Fibroblast of lung (primary cell): ENCODE data around the gene CDC42SE2. TPM values are rescaled to one million over a fixed set of nuclear protein-coding genes. Genes with fewer than 3 reads are reported as not detected.
"Not testable (repeated sequence)": the region's sequence is repeated elsewhere in the genome, so short reads cannot be mapped to it uniquely, and the experiment has no call there.

Source experiments
- DNase-seq, 2 donors: peaks; one replicate each; pipeline versions ENCODE4 v3.0.0 to v3.0.0-alpha.2; 2010; ENCODE audit warnings: low read depth in 2 of 2
- H2AFZ ChIP-seq: 2 replicates; pipeline ENCODE4 v1.5.1; 2012; ENCODE audit warnings: low read length, control low read depth, inconsistent platforms
- H3K27ac ChIP-seq: 2 replicates; pipeline ENCODE4 v1.5.1; 2011; ENCODE audit warnings: low read length, control low read depth; ENCODE audit not compliant: insufficient read depth
- H3K27me3 ChIP-seq: 2 replicates; pipeline ENCODE4 v1.5.1; 2011; ENCODE audit warnings: mild to moderate bottlenecking, low read length; ENCODE audit not compliant: control insufficient read depth, insufficient read depth
- H3K36me3 ChIP-seq: 2 replicates; pipeline ENCODE4 v1.5.1; 2011; ENCODE audit warnings: low read length; ENCODE audit not compliant: control insufficient read depth, insufficient read depth
- H3K4me1 ChIP-seq: 2 replicates; pipeline ENCODE4 v1.5.1; 2011; ENCODE audit warnings: low read length; ENCODE audit not compliant: control insufficient read depth, insufficient read depth; ENCODE audit errors: extremely low read depth
- H3K4me2 ChIP-seq: 2 replicates; pipeline ENCODE4 v1.5.1; 2011; ENCODE audit warnings: low read length, control low read depth; ENCODE audit not compliant: insufficient read depth; ENCODE audit errors: extremely low read depth
- H3K4me3 ChIP-seq, 4 experiments: fragments of 200-600 bp in 1 of 4; sonication (generic) in 1 of 4; replicated peaks in 1 of 4; 2 replicates each; pipeline ENCODE4 v1.5.1; 2011 to 2016; ENCODE audit warnings: low read length in 4 of 4, low read depth in 3 of 4, mild to moderate bottlenecking in 3 of 4, control low read depth in 2 of 4, inconsistent platforms in 1 of 4, mixed read lengths in 1 of 4; ENCODE audit not compliant: insufficient read depth in 1 of 4; ENCODE audit errors: control extremely low read depth in 1 of 4
- H3K79me2 ChIP-seq: 2 replicates; pipeline ENCODE4 v1.5.1; 2012; ENCODE audit warnings: mild to moderate bottlenecking, low read length, inconsistent platforms; ENCODE audit not compliant: control insufficient read depth, insufficient read depth
- H3K9ac ChIP-seq: 2 replicates; pipeline ENCODE4 v1.5.1; 2011; ENCODE audit warnings: mild to moderate bottlenecking, low read length, control low read depth; ENCODE audit not compliant: insufficient read depth
- H3K9me3 ChIP-seq: 2 replicates; pipeline ENCODE4 v1.5.1; 2012; ENCODE audit warnings: low read depth, low read length; ENCODE audit not compliant: control insufficient read depth, insufficient read depth
- H4K20me1 ChIP-seq: 2 replicates; pipeline ENCODE4 v1.5.1; 2011; ENCODE audit warnings: low read length; ENCODE audit not compliant: control insufficient read depth, insufficient read depth; ENCODE audit errors: extremely low read depth
- CTCF ChIP-seq, 2 donors: IDR thresholded peaks in 1 of 2; conservative IDR thresholded peaks in 1 of 2; 1 replicate in 1 of 2; 2 replicates in 1 of 2; pipeline ENCODE4 v1.5.1; 2011 to 2012; ENCODE audit warnings: low read length in 2 of 2, control low read depth in 1 of 2, inconsistent platforms in 1 of 2, low read depth in 1 of 2, mild to moderate bottlenecking in 1 of 2
- EZH2 ChIP-seq: IDR thresholded peaks from 2 replicates; pipeline ENCODE4 v1.5.1; 2012; ENCODE audit warnings: low read length, control low read depth, mild to moderate bottlenecking; ENCODE audit errors: missing control alignments
- polyA plus RNA-seq, 2 donors: library from polyadenylated mRNA; depleted of rRNA in 1 of 2; stranded (reverse) in 1 of 2; unstranded in 1 of 2; fragments of >200 nt; gene quantifications; 2 replicates each; pipeline ENCODE4 v1.2.1, GENCODE V29; 2011 to 2012; ENCODE audit warnings: missing spikeins in 1 of 2
- total RNA-seq: library from RNA; depleted of rRNA; stranded (reverse); fragments of >200 nt; gene quantifications from 2 replicates; pipeline ENCODE4 v1.2.1, GENCODE V29; 2014

CDC42SE2 gene
- total and polyA plus RNA-seq, 2 donors (not counting 1 experiment from before 2014, with no cell fraction given) = 26.1 to 26.5 TPM

DNA sequence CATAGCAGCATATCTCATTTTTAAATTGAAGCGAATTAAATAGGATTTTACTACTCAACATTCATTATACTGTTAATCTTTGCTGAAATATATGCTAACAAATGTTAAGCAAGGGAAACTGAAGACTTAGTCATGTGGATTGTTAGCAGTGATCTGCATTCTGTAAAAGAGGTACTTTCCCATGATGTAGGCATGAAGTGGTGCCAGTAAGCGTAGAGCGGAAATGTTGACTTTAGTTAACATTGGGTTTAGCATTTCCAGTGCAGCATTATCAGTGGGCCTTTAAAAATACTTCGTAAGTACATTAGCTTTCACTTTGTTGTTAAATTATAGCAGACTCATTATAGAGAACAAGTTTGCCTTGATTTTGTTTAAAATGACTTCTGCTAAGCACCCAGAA lies 130.3 kb downstream of the CDC42SE2 start:
- no peaks in the 10 kb centered on the region for H3K27me3 ChIP-seq
- peak; percentile 21 to 62 for DNase-seq
- H2AFZ ChIP-seq = no peak overlapping the region
- H3K4me3 ChIP-seq = no peak overlapping the region
- no peak overlapping the region for H3K27ac ChIP-seq
- H3K9ac ChIP-seq = no peak overlapping the region
- no peaks in the 10 kb centered on the region for H3K9me3 ChIP-seq
- peaks cover 5% of the 10 kb centered on the region for H3K36me3 ChIP-seq
- no peaks in the 10 kb centered on the region for H3K79me2 ChIP-seq
- TF ChIP-seq EZH2 (no peak), CTCF (conservative IDR thresholded peaks at IDR 0.05 in 1 of 2, IDR thresholded peaks at IDR 0.05 in 1 of 2; ENCODE audit: low read depth in 1 of 2, low read length in 2 of 2) (no peak)
- H4K20me1 ChIP-seq = no peaks in the 10 kb centered on the region
- no peaks in the 10 kb centered on the region for H3K4me1 ChIP-seq
- no peak overlapping the region for H3K4me2 ChIP-seq

GRCh38 chr5:131396015-131396414 lies 132.2 kb downstream of the CDC42SE2 start:
- Histone ChIP-seq H3K36me3 (peaks cover 5% of the 10 kb centered on the region), H3K27ac (no peak overlapping the region), H3K79me2 (no peaks in the 10 kb centered on the region), H3K27me3 (no peaks in the 10 kb centered on the region), H3K9ac (no peak overlapping the region), H3K4me2 (no peak overlapping the region), H3K4me3 (no peak overlapping the region), H3K4me1 (no peaks in the 10 kb centered on the region), H3K9me3 (no peaks in the 10 kb centered on the region), H2AFZ (no peak overlapping the region), H4K20me1 (no peaks in the 10 kb centered on the region)
- DNase-seq = no peak
- TF ChIP-seq EZH2 = no peak
- TF ChIP-seq CTCF (conservative IDR thresholded peaks at IDR 0.05 in 1 of 2, IDR thresholded peaks at IDR 0.05 in 1 of 2; ENCODE audit: low read depth in 1 of 2, low read length in 2 of 2) = no peak

GRCh38 chr5:131396630-131397273 lies 132.9 kb downstream of the CDC42SE2 start:
- Histone ChIP-seq H3K9ac (no peak overlapping the region), H3K27me3 (no peaks in the 10 kb centered on the region), H3K4me1 (no peaks in the 10 kb centered on the region)

DNA sequence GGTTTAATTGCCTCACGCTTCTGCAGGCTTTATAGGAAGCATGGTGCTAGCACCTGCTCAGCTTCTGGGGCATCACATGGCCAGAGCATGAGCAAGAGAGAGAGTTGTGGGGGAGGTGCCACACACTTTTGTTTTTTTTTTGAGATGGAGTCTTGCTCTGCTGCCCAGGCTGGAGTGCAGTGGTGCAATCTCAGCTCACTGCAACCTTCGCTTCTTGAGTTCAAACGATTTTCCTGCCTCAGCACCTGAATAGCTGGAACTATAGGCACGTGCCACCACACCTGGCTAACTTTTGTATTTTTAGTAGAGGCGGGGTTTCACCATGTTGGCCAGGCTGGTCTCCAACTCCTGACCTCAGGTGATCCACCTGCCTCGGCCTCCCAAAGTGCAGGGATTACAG lies 135.2 kb downstream of the CDC42SE2 start:
- H3K4me2 ChIP-seq, DNase-seq, H3K27ac ChIP-seq, H3K4me3 ChIP-seq, H4K20me1 ChIP-seq, H3K36me3 ChIP-seq, H3K4me1 ChIP-seq, H3K27me3 ChIP-seq, H3K9me3 ChIP-seq, H3K79me2 ChIP-seq, H2AFZ ChIP-seq, H3K9ac ChIP-seq: not testable (repeated sequence)

More at GRCh38 chr5:131396630-131397273, 132.9 kb downstream of the CDC42SE2 start:
- Histone ChIP-seq H3K36me3 (peaks cover 5% of the 10 kb centered on the region), H3K27ac (no peak overlapping the region), H3K79me2 (no peaks in the 10 kb centered on the region), H3K4me2 (no peak overlapping the region), H3K9me3 (no peaks in the 10 kb centered on the region), H3K4me3 (no peak overlapping the region), H4K20me1 (no peaks in the 10 kb centered on the region), H2AFZ (no peak overlapping the region)
- no peak for DNase-seq
- TF ChIP-seq EZH2 (no peak), CTCF (conservative IDR thresholded peaks at IDR 0.05 in 1 of 2, IDR thresholded peaks at IDR 0.05 in 1 of 2; ENCODE audit: low read depth in 1 of 2, low read length in 2 of 2) (no peak)
